ENCODE measurements around the gene NIPA2.
A peak's percentile ranks its signal among the peaks of the same experiment; 100 is the strongest.

The NIPA2 gene

GRCh38 chr15:22839046-22839695, 705 bp downstream of the NIPA2 start:
- DNase-seq (ENCODE audit: low spot score) = peak; percentile 53

GRCh38 chr15:22844421-22845288, 6.2 kb downstream of the NIPA2 start:
- no peak for DNase-seq (ENCODE audit: low spot score)

- DNase-seq (ENCODE audit: low spot score) = no peak
Measured at GRCh38 chr15:22845289-22845900, 6.9 kb downstream of the NIPA2 start.

GRCh38 chr15:22846073-22846472, 7.6 kb downstream of the NIPA2 start:
- no peak for DNase-seq (ENCODE audit: low spot score)

- DNase-seq (ENCODE audit: low spot score) = no peak
Measured at GRCh38 chr15:22850055-22850454, 11.6 kb downstream of the NIPA2 start.

GRCh38 chr15:22851513-22851912, 13.0 kb downstream of the NIPA2 start:
- no peak for DNase-seq (ENCODE audit: low spot score)

GRCh38 chr15:22855791-22856190, 17.3 kb downstream of the NIPA2 start:
- no peak for DNase-seq (ENCODE audit: low spot score)

GRCh38 chr15:22856659-22857058, 18.2 kb downstream of the NIPA2 start:
- no peak for DNase-seq (ENCODE audit: low spot score)

- DNase-seq (ENCODE audit: low spot score) = peak; percentile 57
Measured at GRCh38 chr15:22861161-22861560, 22.7 kb downstream of the NIPA2 start.

- no peak for DNase-seq (ENCODE audit: low spot score)
Measured at GRCh38 chr15:22863356-22863755, 24.9 kb downstream of the NIPA2 start.

GRCh38 chr15:22866079-22866478, 27.6 kb downstream of the NIPA2 start:
- no peak for DNase-seq (ENCODE audit: low spot score)

- no peak for DNase-seq (ENCODE audit: low spot score)
Measured at GRCh38 chr15:22867886-22868285, 29.4 kb downstream of the NIPA2 start.

- no peak for DNase-seq (ENCODE audit: low spot score)
Measured at GRCh38 chr15:22868495-22868894, 30.0 kb downstream of the NIPA2 start.

GRCh38 chr15:22868928-22869327, 30.5 kb downstream of the NIPA2 start:
- no peak for DNase-seq (ENCODE audit: low spot score)

GRCh38 chr15:22869856-22870255, 31.4 kb downstream of the NIPA2 start:
- no peak for DNase-seq (ENCODE audit: low spot score)

GRCh38 chr15:22870865-22871264, 32.4 kb downstream of the NIPA2 start:
- no peak for DNase-seq (ENCODE audit: low spot score)

- no peak for DNase-seq (ENCODE audit: low spot score)
Measured at GRCh38 chr15:22871481-22872086, 33.1 kb downstream of the NIPA2 start.

GRCh38 chr15:22872936-22873701, 34.7 kb downstream of the NIPA2 start:
- no peak for DNase-seq (ENCODE audit: low spot score)

GRCh38 chr15:22873841-22874240, 35.4 kb downstream of the NIPA2 start:
- DNase-seq (ENCODE audit: low spot score) = no peak

GRCh38 chr15:22874256-22874655, 35.8 kb downstream of the NIPA2 start:
- DNase-seq (ENCODE audit: low spot score) = no peak

GRCh38 chr15:22874966-22875365, 36.5 kb downstream of the NIPA2 start:
- no peak for DNase-seq (ENCODE audit: low spot score)

GRCh38 chr15:22877117-22877516, 38.7 kb downstream of the NIPA2 start:
- no peak for DNase-seq (ENCODE audit: low spot score)

All from pons (tissue), 1 donor.